NCI-H1417 treated with DMSO at 0.1 percent for 48 hours (cell line): ENCODE results near the gene NSUN7.
"Not testable (repeated sequence)": the region's sequence is repeated elsewhere in the genome, so short reads cannot be mapped to it uniquely, and the experiment has no call there.

Source experiments
- DNase-seq: peaks from one replicate; lab custom pipeline; 2025; lab: John Stamatoyannopoulos, UW

The NSUN7 gene, protein sequence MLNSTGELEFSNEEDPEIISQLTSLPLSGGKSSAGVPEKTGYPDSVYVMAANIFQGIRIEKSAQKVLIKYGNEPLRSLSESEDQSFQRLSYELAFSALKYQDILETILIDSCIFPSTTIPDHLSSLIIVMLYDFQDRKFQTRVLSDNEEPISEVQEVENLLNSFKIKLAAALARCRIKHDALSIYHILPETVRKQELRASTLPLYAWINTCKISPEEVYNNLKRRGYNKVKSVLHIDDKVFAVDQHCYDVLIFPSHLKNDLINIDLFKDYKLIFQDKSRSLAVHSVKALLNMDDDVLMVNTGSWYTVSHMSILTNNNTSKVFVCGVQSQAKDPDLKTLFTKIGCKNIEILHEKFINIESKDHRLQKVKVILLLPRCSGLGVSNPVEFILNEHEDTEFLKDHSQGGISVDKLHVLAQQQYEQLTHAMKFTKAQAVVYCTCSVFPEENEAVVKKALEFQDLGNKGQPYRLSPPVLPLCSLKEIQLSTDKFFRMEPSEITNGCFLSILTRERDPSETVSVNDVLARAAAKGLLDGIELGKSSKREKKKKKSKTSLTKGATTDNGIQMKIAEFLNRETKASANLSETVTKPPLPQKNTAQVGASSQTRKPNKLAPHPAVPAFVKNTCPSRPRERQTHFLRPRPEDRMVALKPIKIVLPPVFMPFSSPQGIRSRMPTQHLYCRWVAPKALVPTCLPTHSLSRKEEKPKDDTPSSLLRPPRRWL

DNA sequence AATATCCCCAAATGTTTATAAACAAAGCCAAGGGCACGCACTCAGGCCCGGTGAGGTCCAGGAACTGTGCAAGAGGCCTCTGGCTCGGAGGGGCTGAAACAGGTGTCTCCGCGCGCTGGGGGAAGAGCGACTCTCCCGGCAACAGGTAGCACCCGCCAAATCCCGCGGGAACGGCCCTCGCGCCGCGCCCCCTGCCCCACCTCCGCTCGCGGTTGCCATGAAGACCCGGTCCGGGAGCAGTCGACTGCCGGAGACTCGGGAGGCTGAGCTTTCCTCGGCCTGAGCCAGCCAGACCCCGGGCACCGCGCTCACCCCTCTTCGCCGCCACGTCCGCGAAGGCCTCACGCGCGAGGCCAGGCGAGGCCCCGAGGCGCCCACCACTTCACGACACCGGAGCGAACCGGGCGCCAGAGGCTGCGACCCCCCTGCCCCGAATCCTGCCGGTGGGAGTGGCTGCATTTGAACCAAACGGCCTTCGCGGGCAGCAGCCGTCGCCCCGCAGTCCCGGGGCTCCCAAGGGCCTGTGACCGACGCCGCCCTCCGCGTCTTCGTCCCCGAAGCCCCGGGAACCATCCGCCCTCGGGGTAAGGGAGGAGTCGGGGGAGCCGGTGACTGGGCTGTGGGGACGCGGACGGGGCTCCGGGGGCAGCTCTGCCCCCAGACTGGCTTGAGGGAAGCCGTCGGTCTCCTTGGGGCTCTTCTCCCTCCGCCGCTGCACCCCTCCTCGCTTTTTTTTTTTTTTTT lies at the start of gene NSUN7:
TSS of gene NSUN7 (plus strand) at position 239 of the 744 bp plus-strand sequence. CDS start 739 bp downstream, outside the sequence.
- DNase-seq: peak; percentile 27

- DNase-seq: no peak
Observed at GRCh38 chr4:40702137-40702799, 47.5 kb upstream of the NSUN7 start.

DNA sequence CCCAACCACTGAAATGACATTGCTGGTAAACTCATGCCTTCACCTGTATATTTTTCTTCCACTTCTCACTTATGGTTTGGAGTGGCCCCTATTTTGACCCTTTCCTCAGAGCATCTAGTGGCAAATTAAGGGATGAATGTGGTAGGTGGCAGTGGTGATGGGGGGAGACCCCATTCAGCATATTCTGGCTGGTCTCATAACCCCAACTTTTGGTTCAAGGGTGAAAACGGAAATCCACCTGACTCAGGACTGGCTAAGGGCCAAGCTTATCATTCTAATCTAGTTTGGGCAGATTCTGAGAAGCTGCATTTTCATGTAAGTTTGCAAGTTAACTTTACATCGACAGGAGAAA lies 47.0 kb upstream of the NSUN7 start:
- no peak for DNase-seq

GRCh38 chr4:40704073-40704472 lies 45.7 kb upstream of the NSUN7 start:
- no peak for DNase-seq

GRCh38 chr4:40710484-40711254 lies 39.1 kb upstream of the NSUN7 start:
- DNase-seq: no peak

DNA sequence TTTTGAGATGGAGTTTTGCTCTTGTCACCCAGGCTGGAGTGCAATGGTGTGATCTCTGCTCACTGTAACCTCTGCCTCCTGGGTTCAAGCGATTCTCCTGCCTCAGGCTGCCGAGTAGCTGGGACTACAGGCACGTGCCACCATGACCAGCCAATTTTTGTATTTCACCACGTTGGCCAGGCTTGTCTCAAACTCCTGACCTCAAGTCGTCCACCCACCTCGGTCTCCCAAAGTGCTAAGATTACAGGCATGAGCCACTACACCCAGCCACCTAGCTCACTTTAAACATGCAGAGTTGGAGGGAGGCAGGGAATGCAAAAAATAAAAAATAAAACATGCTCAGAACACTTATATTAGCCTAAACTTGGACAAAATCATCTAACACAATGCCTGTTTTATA lies 36.8 kb upstream of the NSUN7 start:
- DNase-seq: not testable (repeated sequence)

DNA sequence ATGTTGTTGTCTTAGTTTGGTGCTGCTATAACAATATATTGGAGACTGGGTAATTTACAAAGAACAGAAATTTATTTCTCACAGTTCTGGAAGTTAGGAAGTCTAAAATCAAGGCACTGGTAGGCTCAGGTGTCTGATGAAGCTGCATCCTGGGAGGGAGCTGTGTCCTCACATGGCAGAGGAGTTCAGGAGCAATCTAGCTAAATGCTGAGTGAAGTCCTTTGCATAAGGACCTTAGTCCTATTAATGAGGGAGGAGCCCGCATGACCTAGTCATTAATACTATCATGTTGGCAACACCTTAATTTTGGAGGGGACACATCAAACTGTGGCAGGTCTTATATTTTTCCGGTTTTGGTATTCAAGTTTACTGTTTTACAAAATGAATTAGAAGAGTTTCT lies 36.0 kb upstream of the NSUN7 start:
- DNase-seq: no peak

DNA sequence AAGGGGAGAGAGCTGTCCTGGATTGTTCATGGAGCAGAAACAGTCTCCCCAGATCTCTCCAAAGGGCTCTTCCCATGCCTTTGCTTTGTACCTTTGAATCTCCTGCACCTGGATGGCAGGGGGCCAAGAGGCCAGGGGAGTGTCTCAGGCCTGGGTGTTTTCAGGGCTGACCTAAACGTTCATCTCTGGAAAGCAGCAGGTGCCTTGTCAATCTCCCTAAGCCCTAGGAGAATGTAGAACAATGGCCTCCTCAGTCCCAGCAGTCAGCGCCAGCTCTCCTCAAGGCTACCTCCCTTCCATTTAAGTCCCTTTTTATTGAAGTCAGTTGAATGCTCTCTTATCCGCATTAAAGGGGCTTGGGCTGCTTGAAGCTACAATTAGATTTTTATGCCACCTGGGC lies 31.2 kb upstream of the NSUN7 start:
- DNase-seq: no peak

- DNase-seq: peak; percentile 35
Observed at GRCh38 chr4:40719008-40719623, 30.6 kb upstream of the NSUN7 start.

- no peak for DNase-seq
Observed at GRCh38 chr4:40720351-40720750, 29.4 kb upstream of the NSUN7 start.

DNA sequence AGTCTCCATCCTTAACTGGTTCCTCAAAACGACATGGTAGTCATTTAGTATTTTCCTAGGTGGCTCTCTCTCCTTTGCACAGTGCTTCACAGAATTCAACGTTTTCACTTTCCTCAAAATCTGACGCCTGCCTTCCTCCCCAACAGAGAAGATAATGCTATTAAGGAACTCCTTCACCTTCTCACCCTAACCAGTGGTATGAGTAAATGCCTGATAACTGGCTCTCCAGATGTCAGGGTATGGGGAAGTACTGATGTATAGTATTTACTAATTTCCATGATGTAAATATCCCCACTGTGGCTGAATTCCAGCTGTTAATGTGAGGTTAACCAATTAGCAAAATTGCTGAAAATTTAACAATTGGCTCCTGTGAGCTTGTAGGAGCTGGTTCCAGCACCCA lies 28.8 kb upstream of the NSUN7 start:
- no peak for DNase-seq

DNA sequence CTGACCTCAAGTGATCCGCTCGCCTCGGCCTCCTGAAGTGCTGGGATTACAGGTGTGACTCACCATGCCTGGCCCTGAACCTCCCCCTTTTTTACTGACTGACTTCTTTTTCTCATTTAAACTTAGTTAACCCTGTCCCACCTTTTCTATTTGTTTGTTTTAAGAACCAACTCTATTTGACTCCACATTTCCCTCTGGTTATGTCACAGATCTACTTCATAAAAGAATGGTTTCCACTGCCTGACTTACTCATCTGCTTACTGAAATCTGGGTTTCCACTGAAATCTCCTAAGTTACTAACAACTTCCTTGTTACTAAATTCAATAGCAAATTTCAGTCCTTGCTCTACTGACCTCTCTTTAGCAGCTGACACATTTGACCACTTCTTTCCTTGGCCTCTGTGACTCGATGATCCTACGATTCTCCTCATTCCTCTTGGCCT lies 28.0 kb upstream of the NSUN7 start:
- DNase-seq: no peak

GRCh38 chr4:40722576-40723161 lies 27.1 kb upstream of the NSUN7 start:
- DNase-seq: no peak

DNA sequence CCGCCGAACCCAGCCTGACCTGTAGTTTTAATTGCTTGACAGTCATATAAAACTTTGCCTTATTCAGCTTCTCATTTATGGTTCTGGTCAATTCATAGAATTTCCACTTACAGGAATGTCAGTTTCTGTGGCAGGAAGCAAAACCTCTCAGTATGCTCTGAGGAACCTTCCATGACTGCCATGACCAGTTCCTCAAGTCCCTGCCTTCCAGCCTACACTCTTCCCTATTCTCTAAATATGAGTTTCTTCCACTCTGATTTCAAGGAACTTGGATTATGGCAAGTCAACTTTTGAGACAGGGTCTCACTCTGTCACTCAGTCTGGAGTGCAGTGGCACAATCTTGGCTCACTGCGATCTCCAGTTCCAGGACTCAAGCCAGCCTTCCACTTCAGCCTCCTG lies 26.0 kb upstream of the NSUN7 start:
- DNase-seq: no peak

DNA sequence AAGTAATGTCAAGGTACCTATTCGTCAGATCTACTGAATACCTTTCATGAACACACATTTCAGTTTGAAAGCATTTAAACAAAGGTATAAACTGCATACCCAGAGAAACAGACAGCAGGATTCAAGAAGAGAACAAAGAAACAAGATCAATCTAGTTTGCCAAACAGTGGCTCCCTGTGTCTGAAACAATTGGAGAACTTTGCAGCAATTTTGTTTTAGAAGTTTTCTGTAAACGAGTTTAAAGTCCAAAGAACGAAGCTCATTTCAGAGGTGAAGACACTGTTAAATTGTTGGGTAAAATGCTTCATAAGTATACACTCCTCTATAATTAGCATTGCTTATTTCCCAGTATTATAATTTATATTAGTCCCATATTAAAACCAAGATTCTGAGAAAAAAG lies 21.4 kb upstream of the NSUN7 start:
- DNase-seq: no peak

- DNase-seq: no peak
Observed at GRCh38 chr4:40729555-40729954, 20.2 kb upstream of the NSUN7 start.

GRCh38 chr4:40730091-40730679 lies 19.6 kb upstream of the NSUN7 start:
- DNase-seq: no peak

DNA sequence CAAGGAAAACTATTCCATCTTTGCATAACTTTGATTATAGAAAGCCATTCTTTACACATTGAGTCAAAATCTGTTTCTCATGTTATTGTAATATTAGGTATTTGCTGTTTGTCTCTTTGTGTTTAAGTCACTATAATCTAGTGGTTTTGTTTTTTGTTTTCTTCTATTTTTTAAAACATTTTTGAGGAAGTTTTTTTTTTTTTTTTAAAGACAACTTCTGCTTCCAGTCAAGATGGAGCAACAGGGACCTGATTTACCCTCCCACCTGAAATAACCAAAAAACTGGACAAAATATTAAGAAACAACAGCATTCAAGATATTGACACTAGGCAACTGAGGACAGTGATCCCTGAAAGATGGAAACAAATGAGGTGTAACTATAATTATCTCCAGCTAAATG lies 18.4 kb upstream of the NSUN7 start:
- no peak for DNase-seq

DNA sequence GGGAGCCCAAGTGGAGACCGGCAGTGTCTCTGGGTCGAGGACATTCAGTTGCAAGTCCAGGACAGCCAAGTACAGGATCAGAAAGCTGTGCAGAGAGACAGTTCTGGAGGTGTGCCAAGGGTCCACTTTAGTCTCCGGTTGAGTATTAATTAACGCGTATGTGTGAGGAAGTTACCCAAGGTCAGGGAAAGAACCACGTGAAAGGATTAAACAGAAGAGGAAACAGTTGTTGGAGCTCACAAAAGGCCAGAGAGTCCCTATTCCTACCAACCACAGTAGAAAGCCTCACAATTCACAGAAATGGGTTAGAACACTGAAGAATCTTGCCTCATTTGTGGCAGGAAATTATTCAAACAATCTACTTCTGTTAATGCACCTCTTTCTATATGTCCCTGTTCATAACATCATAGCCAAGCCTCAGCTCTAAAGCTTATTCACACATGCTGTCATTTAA lies 17.9 kb upstream of the NSUN7 start:
- DNase-seq: peak; percentile 10

- no peak for DNase-seq
Observed at GRCh38 chr4:40733752-40734151, 16.0 kb upstream of the NSUN7 start.
